K562 (cell line): ENCODE measurements around the gene KLRD1. TPM values are rescaled to one million over a fixed set of nuclear protein-coding genes. Genes with fewer than 3 reads are reported as not detected.
A peak's percentile ranks its signal among the peaks of the same experiment; 100 is the strongest.

Experiments
- EP400 ChIP-seq: fragments of 450-650 bp; IDR thresholded peaks from 2 replicates; pipeline ENCODE4 v1.6.1; 2017; ENCODE audit warnings: antibody characterized with exemption, mild to moderate bottlenecking, moderate library complexity
- ERF ChIP-seq: fragments of 450-650 bp; formaldehyde crosslinking; IDR thresholded peaks from 2 replicates; pipeline ENCODE4 v1.4.0; 2020; ENCODE audit warnings: mild to moderate bottlenecking, mixed read lengths
- FOXK2 ChIP-seq, 2 experiments: fragments of 450-650 bp; IDR thresholded peaks in 1 of 2; conservative IDR thresholded peaks in 1 of 2; 2 replicates each; pipeline ENCODE4 v1.6.1; 2016; ENCODE audit warnings: low read depth in 2 of 2, mild to moderate bottlenecking in 1 of 2
- HDAC1 ChIP-seq, 2 experiments: fragments of 450-650 bp; IDR thresholded peaks; 2 replicates each; pipeline ENCODE4 v1.6.1; 2016 to 2017; ENCODE audit warnings: inconsistent platforms in 1 of 2, mild to moderate bottlenecking in 1 of 2, moderate library complexity in 1 of 2
- HDGF ChIP-seq: fragments of 450-650 bp; IDR thresholded peaks from 2 replicates; pipeline ENCODE4 v1.6.1; 2016
- HOXB6 ChIP-seq: fragments of 250-450 bp; sonication (Bioruptor Pico); IDR thresholded peaks from 2 replicates; pipeline ENCODE4 v1.5.1; 2022; ENCODE audit warnings: mild to moderate bottlenecking, borderline replicate concordance
- JUN ChIP-seq, 2 experiments: sonication (generic) in 1 of 2; formaldehyde crosslinking in 1 of 2; IDR thresholded peaks; 2 replicates each; pipeline versions ENCODE4 v1.6.1 to v1.8.0; 2012 to 2022; ENCODE audit warnings: borderline replicate concordance in 2 of 2, mild to moderate bottlenecking in 2 of 2, improper control_type of control experiment in 1 of 2, low read depth in 1 of 2, low read length in 1 of 2, missing genetic modification reagents in 1 of 2
- MAZ ChIP-seq, 2 experiments: fragments of 450-650 bp in 1 of 2; sonication (generic) in 1 of 2; formaldehyde crosslinking; IDR thresholded peaks in 1 of 2; conservative IDR thresholded peaks in 1 of 2; 2 replicates each; pipeline versions ENCODE4 v1.4.0 to v1.5.0; 2020; ENCODE audit warnings: mild to moderate bottlenecking in 1 of 2, missing genetic modification reagents in 1 of 2
- MNT ChIP-seq, 2 experiments: fragments of 450-650 bp; conservative IDR thresholded peaks; 2 replicates each; pipeline ENCODE4 v1.6.1; 2017; ENCODE audit warnings: mild to moderate bottlenecking in 2 of 2, moderate library complexity in 2 of 2
- MTA2 ChIP-seq: fragments of 450-650 bp; IDR thresholded peaks from 2 replicates; pipeline ENCODE4 v1.6.1; 2016; ENCODE audit warnings: low read depth
- NCOA4 ChIP-seq: fragments of 450-650 bp; IDR thresholded peaks from 2 replicates; pipeline ENCODE4 v1.6.1; 2018; ENCODE audit warnings: mild to moderate bottlenecking; ENCODE audit not compliant: partially characterized antibody
- PKNOX1 ChIP-seq: fragments of 450-650 bp; IDR thresholded peaks from 2 replicates; pipeline ENCODE4 v1.6.1; 2016
- RAD51 ChIP-seq: fragments of 450-650 bp; IDR thresholded peaks from 2 replicates; pipeline ENCODE4 v1.7.1; 2016; ENCODE audit warnings: low read depth, mild to moderate bottlenecking, borderline replicate concordance
- RBM14 ChIP-seq: fragments of 200-400 bp; formaldehyde crosslinking; IDR thresholded peaks from 2 replicates; pipeline ENCODE4 v1.6.1; 2018; ENCODE audit warnings: low read depth, mild to moderate bottlenecking, low read length, moderate library complexity, borderline replicate concordance; ENCODE audit not compliant: insufficient read depth
- SMAD4 ChIP-seq: fragments of 250-450 bp; sonication (Bioruptor Pico); conservative IDR thresholded peaks from 2 replicates; pipeline ENCODE4 v1.8.0; 2021; ENCODE audit warnings: inconsistent platforms, mild to moderate bottlenecking, moderate library complexity
- TEAD4 ChIP-seq, 2 experiments: sonication (generic) in 1 of 2; formaldehyde crosslinking in 1 of 2; IDR thresholded peaks; 2 replicates each; pipeline versions ENCODE4 v1.6.1 to v1.8.0; 2012 to 2022; ENCODE audit warnings: borderline replicate concordance in 1 of 2, inconsistent platforms in 1 of 2, low read length in 1 of 2, mild to moderate bottlenecking in 1 of 2, missing genetic modification reagents in 1 of 2
- ZNF197 ChIP-seq: fragments of 200-800 bp; sonication (Bioruptor generic); IDR thresholded peaks from 2 replicates; pipeline ENCODE4 v1.6.1; 2016; ENCODE audit warnings: low read depth, missing genetic modification characterization, missing compliant biosample characterization
- ZNF398 ChIP-seq: fragments of 250-450 bp; sonication (Bioruptor Pico); IDR thresholded peaks from 2 replicates; pipeline ENCODE4 v1.8.0; 2021; ENCODE audit warnings: moderate library complexity, mild to moderate bottlenecking, inconsistent platforms
- ZNF408 ChIP-seq: fragments of 250-450 bp; sonication (Bioruptor Pico); IDR thresholded peaks from 2 replicates; pipeline ENCODE4 v1.4.0; 2020; ENCODE audit warnings: low read depth, mild to moderate bottlenecking, moderate library complexity
- ZNF41 ChIP-seq: fragments of 250-450 bp; sonication (Bioruptor Pico); conservative IDR thresholded peaks from 2 replicates; pipeline ENCODE4 v1.4.0; 2020; ENCODE audit warnings: mild to moderate bottlenecking
- ZNF431 ChIP-seq: sonication (generic); formaldehyde crosslinking; IDR thresholded peaks from 2 replicates; pipeline ENCODE4 v1.8.0; 2022; ENCODE audit warnings: mild to moderate bottlenecking, missing genetic modification reagents
- ZNF644 ChIP-seq: fragments of 200-800 bp; sonication (Bioruptor generic); IDR thresholded peaks from 2 replicates; pipeline ENCODE4 v1.6.1; 2016; ENCODE audit warnings: low read depth, missing genetic modification characterization, missing compliant biosample characterization
- polyA plus RNA-seq, 8 experiments: library from polyadenylated mRNA; depleted of rRNA in 4 of 8; stranded (reverse) in 5 of 8; unstranded in 3 of 8; fragments of >200 nt; fragmentation: Nextera tagmentation in 2 of 8; fragmentation: Illumina TruSeq in 1 of 8; extraction: Ambion mirVana in 2 of 8; extraction: Trizol in 1 of 8; gene quantifications; 2 replicates each; pipeline versions ENCODE4 v1.2.1 to v1.2.3, GENCODE V29; 2011 to 2014; ENCODE audit warnings: inconsistent platforms in 1 of 8, missing spikeins in 1 of 8
- total RNA-seq, 7 experiments: library from RNA; depleted of rRNA in 6 of 7; stranded (reverse); fragments of >200 nt in 6 of 7; fragmentation: Illumina TruSeq in 2 of 7; extraction: Trizol in 2 of 7; gene quantifications; 2 replicates each; pipeline versions ENCODE4 v1.2.1 to v1.2.3, GENCODE V29; 2011 to 2021; ENCODE audit warnings: low replicate concordance in 1 of 7

Gene KLRD1
- total and polyA plus RNA-seq, 9 of the 15 experiments (the other 6 are each of a cell fraction or from before 2014, with no cell fraction given) = not detected

GRCh38 chr12:10362828-10363657, 55.4 kb downstream of the KLRD1 start (continued):
- TF ChIP-seq MAZ (CRISPR knock-in tag; conservative IDR thresholded peaks at IDR 0.05 in 1 of 2, IDR thresholded peaks at IDR 0.05 in 1 of 2) = peak in 1 of 2 experiments; percentile 20; a peak in 1 of 4 replicates
- TF ChIP-seq ZNF408 (CRISPR knock-in tag) = no peak
- peak; percentile 84 for TF ChIP-seq TEAD4 (IDR thresholded peaks at IDR 0.05; ENCODE audit: low read length)
- TF ChIP-seq TEAD4 (CRISPR knock-in tag; IDR thresholded peaks at IDR 0.05; ENCODE audit: borderline replicate concordance) = no peak
- TF ChIP-seq ZNF644 (tag) = no peak
- peak in 1 of 2 experiments; percentile 41; a peak in 2 of 4 replicates for TF ChIP-seq MNT (conservative IDR thresholded peaks at IDR 0.05)
- no peak for TF ChIP-seq HDGF
- TF ChIP-seq JUN (IDR thresholded peaks at IDR 0.05; ENCODE audit: borderline replicate concordance, low read depth, low read length) = 0 out of 2 replicates have a peak, but pooled peaks have one; percentile 17
- TF ChIP-seq JUN (CRISPR knock-in tag; IDR thresholded peaks at IDR 0.05; ENCODE audit: borderline replicate concordance) = no peak
- peak; percentile 90 for TF ChIP-seq SMAD4
- TF ChIP-seq RAD51 = no peak
- no peak for TF ChIP-seq ZNF398 (CRISPR knock-in tag)
- peak; percentile 51; the same call in 1 of the 2 replicates for TF ChIP-seq PKNOX1
- peak; percentile 62 for TF ChIP-seq MTA2
- 0 out of 4 replicates have a peak, but pooled peaks of 1 of the 2 experiments have one; percentile 40 for TF ChIP-seq FOXK2 (conservative IDR thresholded peaks at IDR 0.05 in 1 of 2, IDR thresholded peaks at IDR 0.05 in 1 of 2; ENCODE audit: low read depth in 2 of 2)
- TF ChIP-seq EP400 = peak; percentile 37; the same call in 1 of the 2 replicates
- no peak for TF ChIP-seq NCOA4
- TF ChIP-seq HOXB6 (CRISPR knock-in tag) = no peak
- no peak for TF ChIP-seq ZNF41 (CRISPR knock-in tag)
- TF ChIP-seq ZNF197 (CRISPR knock-in tag) = no peak
- TF ChIP-seq RBM14 = no peak
- peak in 1 of 2 experiments; percentile 47; a peak in 2 of 4 replicates for TF ChIP-seq HDAC1 (IDR thresholded peaks at IDR 0.05)
- TF ChIP-seq ERF = no peak
- no peak for TF ChIP-seq ZNF431
